ENCODE results near the gene KIAA0753. TPM values are rescaled to one million over a fixed set of nuclear protein-coding genes. Genes with fewer than 3 reads are reported as not detected.

KIAA0753 gene
- total RNA-seq, 4 donors from 2014 or later, result 8.1 to 19.6 (median 13.8) TPM

DNA sequence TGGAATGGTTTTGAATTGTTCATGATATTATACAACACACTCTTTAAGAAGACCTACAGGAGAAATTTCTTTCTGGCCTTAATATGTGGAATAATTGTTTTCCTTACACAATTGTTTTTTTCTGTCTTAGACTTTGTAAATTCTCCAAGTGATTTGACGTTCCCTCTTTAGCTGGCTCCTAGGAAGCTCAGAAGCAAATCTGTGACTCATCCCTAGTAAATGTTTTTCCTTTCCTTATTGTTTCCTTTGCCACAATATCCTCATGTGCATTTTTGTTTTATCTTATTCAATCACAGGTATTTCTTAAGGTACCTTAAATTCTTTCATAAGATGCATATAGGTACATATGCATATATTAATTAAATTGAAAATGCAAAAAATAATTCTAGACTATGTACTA is 13.5 kb downstream of the KIAA0753 start:
- 58 to 72% methylated on average over 1 of the region's 1 CpG for WGBS, 2 donors
- intact Hi-C loops (cut with DNase I; ENCODE audit: low total_unique reads), result no loop called here
- no peak for DNase-seq (ENCODE audit: low spot score in 2 of 2)
- TF ChIP-seq, protein P1, sequence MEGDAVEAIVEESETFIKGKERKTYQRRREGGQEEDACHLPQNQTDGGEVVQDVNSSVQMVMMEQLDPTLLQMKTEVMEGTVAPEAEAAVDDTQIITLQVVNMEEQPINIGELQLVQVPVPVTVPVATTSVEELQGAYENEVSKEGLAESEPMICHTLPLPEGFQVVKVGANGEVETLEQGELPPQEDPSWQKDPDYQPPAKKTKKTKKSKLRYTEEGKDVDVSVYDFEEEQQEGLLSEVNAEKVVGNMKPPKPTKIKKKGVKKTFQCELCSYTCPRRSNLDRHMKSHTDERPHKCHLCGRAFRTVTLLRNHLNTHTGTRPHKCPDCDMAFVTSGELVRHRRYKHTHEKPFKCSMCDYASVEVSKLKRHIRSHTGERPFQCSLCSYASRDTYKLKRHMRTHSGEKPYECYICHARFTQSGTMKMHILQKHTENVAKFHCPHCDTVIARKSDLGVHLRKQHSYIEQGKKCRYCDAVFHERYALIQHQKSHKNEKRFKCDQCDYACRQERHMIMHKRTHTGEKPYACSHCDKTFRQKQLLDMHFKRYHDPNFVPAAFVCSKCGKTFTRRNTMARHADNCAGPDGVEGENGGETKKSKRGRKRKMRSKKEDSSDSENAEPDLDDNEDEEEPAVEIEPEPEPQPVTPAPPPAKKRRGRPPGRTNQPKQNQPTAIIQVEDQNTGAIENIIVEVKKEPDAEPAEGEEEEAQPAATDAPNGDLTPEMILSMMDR (IDR thresholded peaks at IDR 0.05), result no peak
- no peak for TF ChIP-seq POLR2A (IDR thresholded peaks at IDR 0.05)
- no peak overlapping the region for H3K4me3 ChIP-seq (ENCODE audit: low read depth, poor library complexity, severe bottlenecking)

DNA sequence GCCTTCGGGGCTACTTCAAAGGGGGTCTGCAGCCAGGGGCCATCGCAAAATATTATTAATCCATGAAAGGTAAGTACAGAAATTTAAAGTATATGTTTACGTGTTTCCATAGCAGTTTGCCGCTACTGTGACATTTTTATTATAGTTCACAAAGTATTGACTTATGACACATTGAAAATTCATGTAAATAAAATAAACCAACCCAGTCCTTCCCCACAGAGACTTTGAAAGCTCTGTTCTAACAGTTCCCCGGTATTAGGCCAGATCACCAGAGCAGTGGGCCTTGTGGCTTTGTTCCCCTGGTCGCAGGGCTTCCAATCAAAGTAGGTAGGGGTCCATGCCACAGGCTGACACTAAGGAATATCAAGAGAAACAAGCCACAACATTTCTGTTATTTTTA is 13.9 kb downstream of the KIAA0753 start:
- no peak for TF ChIP-seq POLR2A (IDR thresholded peaks at IDR 0.05)
- TF ChIP-seq, protein P1 (IDR thresholded peaks at IDR 0.05), result no peak
- DNase-seq (ENCODE audit: low spot score in 2 of 2), result no peak
- H3K4me3 ChIP-seq (ENCODE audit: low read depth, poor library complexity, severe bottlenecking), result no peak overlapping the region
- intact Hi-C loops (cut with DNase I; ENCODE audit: low total_unique reads), result no loop called here
- WGBS, 2 donors, result 97 to 99% methylated on average over 6 of the region's 6 CpGs

DNA sequence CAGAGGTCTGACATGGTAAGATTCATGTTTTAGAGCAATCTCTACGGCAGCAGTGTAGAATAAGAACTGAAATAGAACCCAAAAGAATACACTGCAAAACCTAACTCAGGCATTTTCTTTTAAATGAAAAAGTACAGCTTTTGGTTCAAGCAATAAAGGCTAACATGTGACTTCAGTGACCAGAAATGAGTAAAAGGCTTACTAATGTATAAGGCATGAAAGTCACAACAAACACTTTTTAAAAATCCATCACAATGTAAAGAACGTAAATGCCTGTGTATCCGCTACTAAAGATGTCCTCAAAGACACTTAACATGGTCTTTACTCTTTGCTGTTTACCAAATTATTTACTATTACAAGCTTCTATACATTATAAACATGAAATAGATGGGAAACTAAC is 16.6 kb downstream of the KIAA0753 start:
- TF ChIP-seq, protein P1 (IDR thresholded peaks at IDR 0.05), result no peak
- TF ChIP-seq POLR2A (IDR thresholded peaks at IDR 0.05), result no peak
- WGBS, 2 donors, result 96 to 98% methylated on average over 3 of the region's 3 CpGs
- no peak overlapping the region for H3K4me3 ChIP-seq (ENCODE audit: low read depth, poor library complexity, severe bottlenecking)

DNA sequence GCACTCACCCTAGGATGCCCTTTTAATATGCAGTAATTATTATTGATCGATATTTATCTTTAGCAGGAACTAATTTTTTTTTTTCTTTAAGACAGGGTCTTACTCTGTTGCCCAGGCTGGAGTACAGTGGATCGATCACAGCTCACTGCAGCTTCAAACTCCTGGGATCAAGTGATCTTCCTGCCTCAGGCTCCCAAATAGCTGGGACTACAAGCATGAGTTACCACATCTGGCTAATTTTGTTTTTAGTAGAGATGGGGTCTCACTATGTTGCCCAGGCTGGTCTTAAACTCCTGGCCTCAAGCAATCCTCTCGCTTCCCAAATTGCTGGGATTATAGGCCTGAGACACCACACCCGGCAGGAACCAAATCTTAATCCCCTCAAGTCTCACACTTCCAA is 29.3 kb downstream of the KIAA0753 start:
- no peak overlapping the region for H3K4me3 ChIP-seq (ENCODE audit: low read depth, poor library complexity, severe bottlenecking)
- DNase-seq (ENCODE audit: low spot score in 2 of 2), result no peak
- no peak for TF ChIP-seq POLR2A (IDR thresholded peaks at IDR 0.05)
- TF ChIP-seq, protein P1 (IDR thresholded peaks at IDR 0.05), result no peak
- intact Hi-C loops (cut with DNase I; ENCODE audit: low total_unique reads), result no loop called here
- WGBS, 2 donors, result 96 to 99% methylated on average over 4 of the region's 4 CpGs

More for the DNA sequence above, 16.6 kb downstream of the KIAA0753 start:
- no peak for DNase-seq (ENCODE audit: low spot score in 2 of 2)
- intact Hi-C loops (cut with DNase I; ENCODE audit: low total_unique reads), result no loop called here

DNA sequence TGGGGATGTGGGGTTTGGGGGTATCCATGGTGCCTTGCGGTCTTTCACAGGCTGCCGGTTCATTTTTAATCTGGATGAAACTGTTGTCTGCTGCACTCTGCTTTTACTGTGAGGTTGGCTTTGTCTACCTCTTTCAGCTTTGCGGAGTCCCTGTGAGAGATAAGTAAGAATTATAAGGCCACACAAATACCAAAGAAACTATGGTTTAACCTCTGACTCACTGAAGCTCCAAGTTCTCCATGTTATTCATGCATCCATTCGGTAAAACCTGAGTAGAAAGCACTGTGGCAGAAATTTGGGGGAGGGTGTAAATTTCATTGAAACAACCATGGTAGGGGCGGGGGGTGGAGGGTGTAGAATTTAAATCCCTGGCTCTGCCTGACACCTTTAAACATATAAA is 30.5 kb downstream of the KIAA0753 start:
- H3K4me3 ChIP-seq (ENCODE audit: low read depth, poor library complexity, severe bottlenecking), result no peak overlapping the region
- DNase-seq (ENCODE audit: low spot score in 2 of 2), result no peak
- TF ChIP-seq, protein P1 (IDR thresholded peaks at IDR 0.05), result no peak
- no peak for TF ChIP-seq POLR2A (IDR thresholded peaks at IDR 0.05)
- WGBS, 2 donors, result 96 to 99% methylated on average over 5 of the region's 5 CpGs
- intact Hi-C loops (cut with DNase I; ENCODE audit: low total_unique reads), result no loop called here

DNA sequence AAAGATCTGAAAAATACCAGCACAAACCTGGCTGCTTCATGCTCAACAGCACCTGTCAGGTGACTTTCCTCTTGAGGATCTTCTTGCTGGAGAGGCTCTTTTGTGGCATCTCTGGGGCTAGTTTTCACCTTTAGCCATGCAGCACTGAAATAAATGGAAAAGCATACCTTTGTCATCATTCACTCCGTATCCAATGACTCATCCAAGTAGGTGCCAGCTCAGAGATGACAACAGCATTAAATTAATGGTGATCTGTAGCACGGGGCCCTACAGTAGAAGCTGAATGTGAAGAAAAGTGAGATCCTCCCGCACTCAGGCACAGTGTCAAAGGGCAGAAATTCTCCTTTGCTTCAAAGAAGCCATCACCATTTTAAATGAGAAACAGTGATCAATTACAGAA is 32.2 kb downstream of the KIAA0753 start:
- H3K4me3 ChIP-seq (ENCODE audit: low read depth, poor library complexity, severe bottlenecking), result no peak overlapping the region
- 73 to 78% methylated on average over 3 of the region's 3 CpGs for WGBS, 2 donors
- no peak for DNase-seq (ENCODE audit: low spot score in 2 of 2)
- TF ChIP-seq POLR2A (IDR thresholded peaks at IDR 0.05), result no peak
- TF ChIP-seq, protein P1 (IDR thresholded peaks at IDR 0.05), result no peak
- intact Hi-C loops (cut with DNase I; ENCODE audit: low total_unique reads), result no loop called here

All from lower leg skin (tissue), 4 donors.